GM18868 (cell line): ENCODE results near the gene BAG5.
"Not testable (repeated sequence)": the region's sequence is repeated elsewhere in the genome, so short reads cannot be mapped to it uniquely, and the experiment has no call there.

Source experiments
- ATAC-seq: cut with Tn5 transposase; IDR thresholded peaks from one replicate; pipeline ENCODE4 v1.9.1; 2021; ENCODE audit warnings: mild to moderate bottlenecking, moderate library complexity; ENCODE audit not compliant: unreplicated experiment

BAG5 gene, protein sequence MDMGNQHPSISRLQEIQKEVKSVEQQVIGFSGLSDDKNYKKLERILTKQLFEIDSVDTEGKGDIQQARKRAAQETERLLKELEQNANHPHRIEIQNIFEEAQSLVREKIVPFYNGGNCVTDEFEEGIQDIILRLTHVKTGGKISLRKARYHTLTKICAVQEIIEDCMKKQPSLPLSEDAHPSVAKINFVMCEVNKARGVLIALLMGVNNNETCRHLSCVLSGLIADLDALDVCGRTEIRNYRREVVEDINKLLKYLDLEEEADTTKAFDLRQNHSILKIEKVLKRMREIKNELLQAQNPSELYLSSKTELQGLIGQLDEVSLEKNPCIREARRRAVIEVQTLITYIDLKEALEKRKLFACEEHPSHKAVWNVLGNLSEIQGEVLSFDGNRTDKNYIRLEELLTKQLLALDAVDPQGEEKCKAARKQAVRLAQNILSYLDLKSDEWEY

DNA sequence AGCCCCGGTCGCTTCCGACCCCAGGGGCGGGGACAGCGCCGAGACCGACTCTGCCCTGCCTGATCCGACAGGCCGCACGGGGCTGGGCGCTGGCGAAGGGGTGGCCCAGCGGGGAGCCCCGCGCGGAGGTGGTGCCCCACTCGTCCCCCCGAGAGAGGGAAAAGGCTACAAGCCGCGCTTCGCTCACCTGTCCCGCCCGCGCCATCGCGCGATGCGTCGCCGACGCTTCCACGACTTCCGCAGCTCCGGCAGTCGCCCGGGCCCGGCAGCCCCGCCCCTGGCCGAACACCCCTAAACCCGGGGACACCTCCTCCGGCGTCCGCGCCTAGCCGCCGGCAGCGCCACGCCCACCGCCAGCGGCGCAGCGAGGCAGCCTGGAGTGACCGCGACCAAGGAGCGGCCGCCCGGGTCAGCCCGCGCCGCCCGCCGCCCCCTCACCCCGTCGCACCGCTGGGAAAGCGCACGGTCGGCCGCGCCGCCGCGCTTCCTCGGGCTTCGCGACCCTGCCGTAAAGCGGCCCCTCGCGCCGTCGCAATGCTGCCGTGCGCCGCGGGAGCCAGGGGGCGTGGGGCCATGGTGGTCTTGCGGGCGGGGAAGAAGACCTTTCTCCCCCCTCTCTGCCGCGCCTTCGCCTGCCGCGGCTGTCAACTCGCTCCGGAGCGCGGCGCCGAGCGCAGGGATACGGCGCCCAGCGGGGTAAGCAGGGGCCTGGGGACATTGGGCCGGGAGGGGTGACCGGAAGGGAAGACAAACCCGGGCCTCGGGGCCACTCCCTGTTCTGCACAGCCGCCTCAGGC, at the start of gene BAG5, which contains the start of gene COA8:
Gene BAG5, minus strand, starts transcription at position 229 of the 797 bp plus-strand sequence. CDS start 1,493 bp downstream, outside the sequence.
Gene COA8, plus strand, starts transcription at position 532 of the 797 bp plus-strand sequence. Its CDS starts 42 bp downstream, at position 574.
- peak; percentile 76 for ATAC-seq

DNA sequence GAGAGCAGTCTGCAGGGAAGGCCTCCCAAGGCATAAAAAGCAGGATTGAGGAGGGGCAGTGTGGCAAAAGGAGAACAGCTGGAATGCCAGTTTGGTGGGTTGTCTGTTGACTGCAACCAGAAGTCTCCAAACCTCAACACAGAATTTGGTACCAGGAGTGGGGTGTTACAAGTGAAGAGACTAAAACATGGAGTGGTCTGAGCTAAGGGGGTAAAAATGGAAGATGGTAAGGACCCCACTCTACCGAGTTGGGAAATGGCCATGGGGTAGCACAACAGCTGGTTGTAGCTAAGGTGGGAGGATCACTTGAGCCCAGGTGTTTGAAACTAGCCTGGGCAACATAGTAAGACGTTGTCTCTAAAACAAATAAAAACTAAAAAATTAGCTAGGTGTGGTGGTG, 48.8 kb upstream of the BAG5 start:
- ATAC-seq = no peak

DNA sequence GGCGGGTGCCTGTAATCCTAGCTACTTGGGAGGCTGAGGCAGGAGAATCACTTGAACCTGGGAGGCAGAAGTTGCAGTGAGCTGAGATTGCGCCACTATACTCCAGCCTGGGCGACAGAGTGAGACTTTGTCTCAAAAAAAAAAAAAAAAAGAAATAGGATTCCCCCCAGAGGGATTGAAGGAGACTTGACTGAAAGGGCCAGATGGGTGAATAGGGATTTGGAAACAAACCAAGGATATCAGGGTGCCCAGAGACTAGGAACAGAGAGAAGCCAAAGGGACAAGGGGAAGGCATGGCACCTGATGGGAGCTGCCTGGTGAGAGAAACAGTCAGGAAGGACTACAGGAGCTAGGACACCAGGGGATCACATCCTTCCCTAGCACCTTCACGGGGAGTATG, 46.6 kb upstream of the BAG5 start:
- ATAC-seq = not testable (repeated sequence)

- ATAC-seq = no peak
Observed at GRCh38 chr14:103607822-103608221, 45.4 kb upstream of the BAG5 start.

- ATAC-seq = no peak
Observed at GRCh38 chr14:103606963-103607668, 44.7 kb upstream of the BAG5 start.

- ATAC-seq = no peak
Observed at GRCh38 chr14:103604620-103605019, 42.2 kb upstream of the BAG5 start.

DNA sequence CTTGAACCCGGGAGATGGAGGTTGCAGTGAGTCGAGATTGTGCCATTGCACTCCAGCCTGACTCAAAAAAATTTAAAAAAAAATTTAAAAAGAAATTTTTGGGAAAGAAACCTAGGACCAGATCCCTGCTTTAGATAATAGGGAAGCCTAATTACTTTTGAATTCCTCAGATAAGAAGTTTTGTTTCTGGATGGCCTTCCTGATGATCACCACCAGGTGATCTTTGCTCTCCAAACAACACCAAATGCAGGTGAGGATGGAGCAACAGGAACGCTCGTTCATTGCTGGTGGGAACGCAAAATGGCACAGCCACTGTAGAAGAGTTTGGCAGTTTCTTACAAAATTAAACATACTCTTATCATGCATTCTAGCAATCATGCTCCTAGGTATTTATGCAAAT, 38.0 kb upstream of the BAG5 start:
- ATAC-seq = no peak

DNA sequence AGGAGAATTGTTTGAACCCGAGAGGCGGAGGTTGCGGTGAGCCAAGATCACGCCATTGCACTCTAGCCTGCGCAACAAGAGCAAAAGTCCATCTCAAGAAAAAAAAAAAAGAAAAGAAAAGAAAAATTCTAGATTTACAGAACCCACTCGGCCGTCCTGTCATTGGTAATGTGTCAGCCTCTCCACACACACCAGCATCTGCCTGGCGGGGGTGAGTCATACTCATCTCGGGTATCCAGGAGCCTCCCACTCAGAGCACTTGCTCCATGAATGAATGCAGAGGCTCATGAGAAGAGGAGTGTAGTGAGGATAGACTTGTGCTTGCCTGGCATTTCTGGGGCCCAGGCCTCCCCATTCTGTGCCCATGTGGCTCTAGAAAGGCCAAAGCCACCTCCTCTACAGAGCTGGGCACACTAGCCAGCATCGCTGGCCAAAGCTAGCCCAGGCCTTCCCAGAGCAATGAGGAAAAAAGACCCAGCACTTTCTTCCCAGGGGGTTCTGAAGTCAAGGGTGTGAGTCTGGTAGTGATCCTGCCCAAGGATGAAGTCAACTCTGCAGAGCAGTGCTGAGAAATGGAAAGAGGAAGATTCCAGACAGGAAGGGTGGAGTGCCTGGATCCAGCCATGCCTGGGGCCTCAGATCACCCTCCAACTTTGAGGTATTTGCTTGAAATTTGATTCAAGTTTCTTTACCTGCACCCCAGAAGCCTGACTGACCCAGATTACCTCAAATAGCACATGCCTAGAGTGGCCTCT, 35.3 kb upstream of the BAG5 start:
- ATAC-seq = no peak

DNA sequence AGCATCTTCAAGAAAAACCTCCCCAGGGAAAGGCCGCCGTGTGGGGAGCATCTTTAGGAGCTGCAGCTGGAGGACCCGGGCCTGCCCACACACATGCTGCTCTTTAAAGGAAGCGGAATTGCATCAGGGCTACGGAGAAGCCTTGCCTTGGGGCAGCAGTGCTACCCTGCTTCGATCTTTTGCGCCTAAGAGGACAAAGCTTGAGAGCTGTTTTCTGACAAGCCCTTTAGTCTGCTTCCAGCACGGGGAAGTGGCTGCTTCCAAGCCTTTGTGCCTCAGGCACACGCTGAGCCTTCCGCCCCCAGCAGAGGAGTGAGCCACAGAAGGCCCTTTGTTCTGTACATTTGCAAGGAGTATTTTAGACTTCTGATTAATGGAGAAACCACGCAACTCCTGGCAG, 31.8 kb upstream of the BAG5 start:
- ATAC-seq = no peak

GRCh38 chr14:103593577-103593976, 31.1 kb upstream of the BAG5 start:
- ATAC-seq = peak; percentile 65

- no peak for ATAC-seq
Observed at GRCh38 chr14:103584326-103584915, 22.0 kb upstream of the BAG5 start.

DNA sequence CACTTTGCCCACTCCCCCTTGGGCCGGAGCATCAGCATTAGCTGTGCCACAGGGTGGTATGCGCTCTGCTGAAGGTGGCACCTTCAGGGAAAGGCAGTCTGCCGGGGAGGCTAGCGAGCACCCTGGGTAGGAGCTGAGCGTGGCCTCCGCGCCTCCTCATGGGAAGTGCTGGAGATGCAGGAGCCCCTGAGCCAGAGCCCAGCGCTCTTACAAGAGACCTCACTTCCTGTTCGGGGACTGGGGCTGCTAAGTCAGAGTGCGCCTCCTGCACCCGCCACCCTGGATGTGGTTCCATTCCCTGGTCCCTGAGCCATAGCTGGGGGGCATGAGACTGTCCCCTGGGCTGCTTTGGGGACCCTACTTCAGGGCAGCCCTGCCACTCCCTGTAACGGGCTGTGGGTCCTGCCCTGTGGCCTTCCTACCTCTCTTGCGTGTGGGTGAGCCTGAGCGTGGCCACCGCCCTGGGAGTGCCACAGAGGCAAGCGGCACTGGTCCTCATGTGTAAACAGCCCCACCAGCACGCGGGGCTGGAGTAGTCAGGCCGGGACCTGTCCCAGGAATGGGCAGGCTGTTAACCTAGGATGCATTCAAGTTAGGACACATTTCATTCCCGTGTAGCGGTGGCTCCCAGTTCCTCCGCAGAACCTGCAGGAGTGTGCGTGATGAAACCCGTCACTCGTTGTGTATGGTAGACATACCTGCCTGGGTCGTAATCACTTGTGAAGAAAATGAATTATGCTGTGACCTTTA, 19.7 kb upstream of the BAG5 start:
- ATAC-seq = no peak

DNA sequence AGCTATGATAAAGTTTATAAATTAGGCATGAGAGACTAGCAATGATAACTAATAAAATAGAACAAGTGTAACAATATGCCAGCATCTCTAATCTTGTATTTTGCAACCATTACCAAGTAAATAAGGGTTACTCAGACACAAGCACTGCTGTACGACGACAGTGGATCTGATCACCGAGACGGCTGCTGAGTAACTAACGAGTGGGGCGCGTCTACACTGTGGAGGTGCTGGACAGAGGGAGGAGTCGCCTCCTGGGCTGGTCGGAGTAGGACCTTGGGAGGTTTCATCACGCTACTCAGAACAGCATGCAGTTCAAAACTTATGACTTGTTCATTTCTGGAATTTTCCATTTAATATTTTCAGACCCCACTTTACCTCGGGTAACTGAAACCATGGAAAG, 18.7 kb upstream of the BAG5 start:
- ATAC-seq = no peak

DNA sequence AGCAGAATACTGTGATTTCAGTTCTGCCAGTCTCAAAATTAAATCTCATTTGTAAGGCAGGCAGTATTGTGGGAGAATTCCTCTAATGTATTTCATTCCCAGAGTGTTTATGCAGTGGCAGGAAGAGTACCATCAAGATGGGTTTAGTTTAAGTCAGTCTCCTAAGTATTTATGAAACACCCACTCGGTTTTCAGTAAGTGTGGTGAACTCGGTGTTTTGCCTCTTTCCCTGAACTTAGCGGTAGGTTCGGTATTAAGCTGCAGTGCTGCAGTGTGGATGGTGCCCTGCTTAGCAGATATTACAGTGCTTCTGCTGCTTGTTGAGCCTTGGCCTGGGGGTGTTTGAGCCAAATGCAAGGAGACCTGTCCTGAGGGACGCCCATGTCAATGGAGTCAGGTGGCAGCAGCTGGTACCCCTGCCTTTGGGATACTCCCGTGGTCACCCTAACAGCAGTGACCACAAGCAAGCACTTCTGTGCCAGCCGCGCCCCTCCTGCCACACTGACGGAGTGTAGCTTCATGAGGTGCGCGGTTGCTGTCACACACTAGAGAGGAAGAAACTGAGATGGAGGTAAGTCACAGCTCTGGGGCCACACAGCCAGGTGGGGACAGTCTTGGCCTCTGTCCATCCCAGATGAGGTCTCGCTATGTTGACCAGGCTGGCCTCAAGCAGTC, 16.1 kb upstream of the BAG5 start:
- no peak for ATAC-seq

GRCh38 chr14:103576371-103577024, 14.0 kb upstream of the BAG5 start:
- no peak for ATAC-seq

DNA sequence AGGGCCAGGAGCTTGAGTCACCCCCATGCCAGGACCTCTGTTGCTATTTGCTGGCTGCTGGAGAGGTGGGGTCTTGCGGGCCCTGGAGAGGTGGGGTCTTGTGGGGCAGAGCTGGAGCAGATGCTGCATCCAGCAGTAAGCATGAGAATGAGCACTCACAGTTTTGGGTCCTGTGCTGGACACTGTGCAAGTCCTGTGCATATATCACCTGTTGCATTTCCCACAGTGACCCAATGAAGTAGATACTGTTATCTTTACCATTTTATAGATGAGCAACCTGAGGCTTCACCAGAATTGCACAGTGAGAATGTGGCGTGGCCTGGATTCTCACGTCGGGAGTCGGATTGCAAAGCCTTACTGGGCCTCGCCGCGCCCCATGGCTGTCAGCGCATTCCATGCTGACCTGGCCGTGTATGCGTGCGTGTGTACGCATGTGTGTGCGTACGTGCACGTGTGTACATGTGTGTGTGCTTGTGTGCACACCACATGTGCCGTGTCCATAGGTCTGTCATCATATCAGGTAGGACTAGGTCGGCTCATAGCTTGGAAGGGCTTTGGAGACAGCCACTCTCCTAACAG, 12.3 kb upstream of the BAG5 start:
- ATAC-seq = no peak

DNA sequence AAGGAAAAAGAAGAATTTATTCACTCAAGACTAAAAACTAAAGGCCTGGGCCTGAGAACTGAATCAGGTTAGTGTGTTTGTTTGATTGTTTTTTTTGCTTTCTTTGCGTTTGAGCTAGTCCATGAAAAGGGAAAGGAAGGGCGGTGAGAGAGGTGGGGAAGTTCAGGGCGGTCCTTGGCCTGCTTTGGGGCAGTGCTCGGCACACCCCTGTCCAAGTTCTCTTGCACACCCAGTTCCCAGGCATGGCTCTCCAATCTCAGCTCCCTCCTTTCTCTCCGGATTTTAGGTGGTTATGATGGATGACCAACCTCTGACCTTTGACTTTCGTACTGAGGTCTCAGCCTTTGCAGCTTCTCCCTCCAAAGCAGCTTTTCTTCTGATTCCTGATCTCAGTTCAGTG, 11.6 kb upstream of the BAG5 start:
- no peak for ATAC-seq

DNA sequence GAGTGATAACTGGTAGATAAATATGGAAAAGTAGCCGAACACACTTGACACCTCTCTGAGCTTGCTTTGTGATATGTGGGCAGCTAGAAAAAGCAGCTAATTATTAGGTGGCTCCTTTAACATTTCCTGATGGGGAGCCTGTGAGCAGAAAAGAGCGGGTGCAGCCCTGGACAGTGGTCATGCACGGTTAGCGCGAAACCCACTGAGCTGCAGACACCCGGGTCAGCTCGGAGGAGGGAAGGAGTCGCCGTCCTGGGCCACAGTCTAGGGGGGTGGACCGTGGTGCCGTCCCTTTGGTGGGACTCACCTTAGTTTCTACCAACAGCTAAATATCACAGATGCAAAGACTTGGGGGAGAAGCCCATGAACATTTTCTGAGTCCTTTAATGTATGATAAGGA, 7.0 kb upstream of the BAG5 start:
- ATAC-seq = no peak
